K562 (cell line): ENCODE data around the gene SGIP1. TPM values are rescaled to one million over a fixed set of nuclear protein-coding genes. Genes with fewer than 3 reads are reported as not detected.

Source experiments
- ATAC-seq: fragments of 200-7000 bp; cut with Tn5 transposase; 3 replicates; pipeline ENCODE4 v1.9.1; 2020; ENCODE audit warnings: moderate library complexity
- BruUV-seq: library from RNA; stranded (reverse); fragments of 400-500 nt; replicated peaks from 2 replicates; lab custom pipeline; 2021; lab: Mats Ljungman, UMichigan
- CTCF ChIA-PET: fragments of 300-600 bp; formaldehyde crosslinking; extraction: SDS; loops from one replicate; lab custom pipeline; 2021; ENCODE audit warnings: low intra/inter-chr PET ratio; lab: Yijun Ruan, JAX
- POLR2A ChIA-PET: fragments of 300-600, 350-650 bp; sonication (Branson Sonifier 250); formaldehyde crosslinking; extraction: SDS; loops from one replicate; lab custom pipeline; 2021; ENCODE audit warnings: antibody characterized with exemption, inconsistent platforms; lab: Yijun Ruan, JAX
- DNase-seq, 4 experiments: peaks; one replicate each; pipeline versions ENCODE4 v3.0.0 to v3.0.0-alpha.2; 2011 to 2018; ENCODE audit warnings: low spot score in 3 of 4, mixed read lengths in 3 of 4; ENCODE audit errors: extremely low read depth in 1 of 4
- FAIRE-seq: peaks from 2 replicates; lab custom pipeline; 2011; peaks lifted over from hg19 to GRCh38; lab: Jason Lieb, UNC
- H2AFZ ChIP-seq: 2 replicates; pipeline ENCODE4 v1.6.0; 2011; ENCODE audit warnings: low read depth, low read length, control low read depth, inconsistent platforms
- H3K27ac ChIP-seq: fragments of 200-600 bp; 3 replicates; pipeline ENCODE4 v1.8.0; 2011; ENCODE audit warnings: low read depth, mild to moderate bottlenecking, control low read depth, inconsistent platforms, low read length, moderate library complexity, mixed read lengths; ENCODE audit errors: extremely low read depth
- H3K27me3 ChIP-seq, 2 experiments: fragments of 300-600 bp in 1 of 2; 2 replicates in 1 of 2; 3 replicates in 1 of 2; pipeline versions ENCODE4 v1.6.0 to v1.8.0; 2011; ENCODE audit warnings: inconsistent platforms in 2 of 2, low read length in 2 of 2, mild to moderate bottlenecking in 1 of 2, mixed read lengths in 1 of 2, moderate library complexity in 1 of 2; ENCODE audit not compliant: control insufficient read depth in 2 of 2, insufficient read depth in 2 of 2
- H3K36me3 ChIP-seq: fragments of 300-600 bp; 3 replicates; pipeline ENCODE4 v1.8.0; 2011; ENCODE audit warnings: mild to moderate bottlenecking, low read length, inconsistent platforms; ENCODE audit not compliant: control insufficient read depth, insufficient read depth
- H3K4me1 ChIP-seq, 2 experiments: fragments of 200-600 bp in 1 of 2; replicated peaks in 1 of 2; 2 replicates in 1 of 2; 3 replicates in 1 of 2; pipeline versions ENCODE4 v1.5.1 to v1.8.0; 2011; ENCODE audit warnings: inconsistent platforms in 2 of 2, low read length in 2 of 2, mild to moderate bottlenecking in 1 of 2, mixed read lengths in 1 of 2, moderate library complexity in 1 of 2; ENCODE audit not compliant: control insufficient read depth in 2 of 2, insufficient read depth in 2 of 2
- H3K4me2 ChIP-seq: 2 replicates; pipeline ENCODE4 v1.6.1; 2011; ENCODE audit warnings: low read length, control low read depth, inconsistent platforms, mixed read lengths; ENCODE audit not compliant: insufficient read depth
- H3K4me3 ChIP-seq: fragments of 200-600 bp; sonication (generic), shearing (Covaris generic); 2 replicates; pipeline ENCODE4 v1.5.1; 2016; ENCODE audit warnings: control low read depth, inconsistent platforms
- H3K79me2 ChIP-seq: fragments of 200-600 bp; 3 replicates; pipeline ENCODE4 v1.8.0; 2011; ENCODE audit warnings: low read length, inconsistent platforms; ENCODE audit not compliant: control insufficient read depth, insufficient read depth
- H3K9ac ChIP-seq, 2 experiments: 2 replicates each; pipeline versions ENCODE4 v1.6.0 to v1.6.1; 2011; ENCODE audit warnings: low read depth in 2 of 2, low read length in 2 of 2, control low read depth in 1 of 2, inconsistent platforms in 1 of 2, mild to moderate bottlenecking in 1 of 2, mixed read lengths in 1 of 2; ENCODE audit not compliant: insufficient read depth in 1 of 2
- H3K9me1 ChIP-seq: one replicate; pipeline ENCODE4 v1.6.0; 2011; ENCODE audit warnings: inconsistent platforms, mild to moderate bottlenecking, low read length, moderate library complexity; ENCODE audit not compliant: control insufficient read depth, insufficient read depth
- H3K9me3 ChIP-seq: replicated peaks from 2 replicates; pipeline ENCODE4 v1.5.1; 2011; ENCODE audit warnings: low read depth, low read length, inconsistent platforms; ENCODE audit not compliant: control insufficient read depth, insufficient read depth
- H4K20me1 ChIP-seq: replicated peaks from 2 replicates; pipeline ENCODE4 v1.6.1; 2011; ENCODE audit warnings: low read length, inconsistent platforms, mixed read lengths; ENCODE audit not compliant: control insufficient read depth, insufficient read depth
- BCL6 ChIP-seq: fragments of 250-450 bp; sonication (Bioruptor Pico); IDR thresholded peaks from 2 replicates; pipeline ENCODE4 v1.4.0; 2020
- KDM2B ChIP-seq: fragments of 250-450 bp; sonication (Bioruptor Pico); IDR thresholded peaks from 2 replicates; pipeline ENCODE4 v1.8.0; 2021; ENCODE audit warnings: mild to moderate bottlenecking, moderate library complexity
- LCOR ChIP-seq: sonication (generic); formaldehyde crosslinking; IDR thresholded peaks from 2 replicates; pipeline ENCODE4 v1.8.0; 2022; ENCODE audit warnings: mild to moderate bottlenecking, missing genetic modification reagents
- SLC30A9 ChIP-seq: fragments of 250-450 bp; sonication (Bioruptor Pico); IDR thresholded peaks from 2 replicates; pipeline ENCODE4 v1.8.0; 2022; ENCODE audit warnings: mild to moderate bottlenecking, moderate library complexity
- TCF3 ChIP-seq: sonication (generic); formaldehyde crosslinking; IDR thresholded peaks from 2 replicates; pipeline ENCODE4 v1.4.0; 2020; ENCODE audit warnings: mild to moderate bottlenecking, missing genetic modification reagents
- YY1 ChIP-seq, 3 experiments: IDR thresholded peaks; 2 replicates each; pipeline ENCODE4 v1.6.1; 2011; ENCODE audit warnings: low read length in 2 of 3, mild to moderate bottlenecking in 2 of 3, moderate library complexity in 2 of 3, borderline replicate concordance in 1 of 3, control low read depth in 1 of 3, low read depth in 1 of 3; ENCODE audit not compliant: insufficient read depth in 3 of 3, insufficient replicate concordance in 2 of 3, control insufficient read depth in 1 of 3, insufficient read length in 1 of 3; ENCODE audit errors: extremely low read depth in 1 of 3
- WGBS: fragments of 100-300 bp; shearing (Covaris generic); methylation state at CpG from one replicate; pipeline ENCODE4 v1.1.6; 2016; ENCODE audit warnings: low coverage, mixed read lengths; ENCODE audit not compliant: insufficient coverage; ENCODE audit errors: missing lambda C conversion rate; 5-methylcytosine and 5-hydroxymethylcytosine counted together
- in situ Hi-C: fragments of 300-500 bp; cut with MboI; formaldehyde crosslinking; loops from 4 replicates; pipeline ENCODE4 v1.15.0; 2018; ENCODE audit warnings: inconsistent platforms, mixed read lengths
- intact Hi-C: fragments of 100-400 bp; cut with micrococcal nuclease; formaldehyde crosslinking; loops from 2 replicates; pipeline ENCODE4 v1.14.2; 2022
- polyA plus RNA-seq, 8 experiments: library from polyadenylated mRNA; depleted of rRNA in 4 of 8; stranded (reverse) in 5 of 8; unstranded in 3 of 8; fragments of >200 nt; fragmentation: Nextera tagmentation in 2 of 8; fragmentation: Illumina TruSeq in 1 of 8; extraction: Ambion mirVana in 2 of 8; extraction: Trizol in 1 of 8; gene quantifications; 2 replicates each; pipeline versions ENCODE4 v1.2.1 to v1.2.3, GENCODE V29; 2011 to 2014; ENCODE audit warnings: inconsistent platforms in 1 of 8, missing spikeins in 1 of 8
- total RNA-seq, 7 experiments: library from RNA; depleted of rRNA in 6 of 7; stranded (reverse); fragments of >200 nt in 6 of 7; fragmentation: Illumina TruSeq in 2 of 7; extraction: Trizol in 2 of 7; gene quantifications; 2 replicates each; pipeline versions ENCODE4 v1.2.1 to v1.2.3, GENCODE V29; 2011 to 2021; ENCODE audit warnings: low replicate concordance in 1 of 7
- TF ChIP-seq, protein P1 (sequence below), 2 experiments: fragments of 450-650 bp; conservative IDR thresholded peaks; 2 replicates each; pipeline ENCODE4 v1.6.1; 2017; ENCODE audit warnings: mild to moderate bottlenecking in 2 of 2, moderate library complexity in 2 of 2
- TF ChIP-seq, protein P2 (sequence below): sonication (generic); formaldehyde crosslinking; IDR thresholded peaks from 2 replicates; pipeline ENCODE4 v1.8.0; 2023; ENCODE audit warnings: mild to moderate bottlenecking, missing genetic modification reagents
- TF ChIP-seq, protein P3 (sequence below): fragments of 250-450 bp; sonication (Bioruptor Pico); IDR thresholded peaks from 2 replicates; pipeline ENCODE4 v1.5.0; 2021

SGIP1 gene
- total and polyA plus RNA-seq, 9 of the 15 experiments (the other 6 are each of a cell fraction or from before 2014, with no cell fraction given) = 0.07 to 0.35 TPM; not detected in 7

GRCh38 chr1:66730462-66730861, 196.5 kb downstream of the SGIP1 start:
- Histone ChIP-seq H4K20me1 (no peaks in the 10 kb centered on the region), H3K27me3 (no peaks in the 10 kb centered on the region), H3K4me2 (no peak overlapping the region), H3K4me3 (no peak overlapping the region), H3K9ac (no peak overlapping the region), H3K36me3 (no peaks in the 10 kb centered on the region), H3K79me2 (no peaks in the 10 kb centered on the region), H3K9me3 (no peaks in the 10 kb centered on the region), H2AFZ (no peak overlapping the region), H3K27ac (no peak overlapping the region), H3K4me1 (no peaks in the 10 kb centered on the region), H3K9me1 (no peaks in the 10 kb centered on the region)
- intact Hi-C loops = no loop called here
- no peak for FAIRE-seq
- TF ChIP-seq BCL6 (CRISPR knock-in tag) (no peak), KDM2B (CRISPR knock-in tag) (no peak), SLC30A9 (no peak), LCOR (CRISPR knock-in tag) (no peak), YY1 (IDR thresholded peaks at IDR 0.05; ENCODE audit: borderline replicate concordance in 1 of 3, control insufficient read depth in 1 of 3, extremely low read depth in 1 of 3, insufficient read depth in 3 of 3, insufficient read length in 1 of 3, insufficient replicate concordance in 2 of 3, low read depth in 1 of 3, low read length in 2 of 3) (no peak), TCF3 (CRISPR knock-in tag) (no peak)
- TF ChIP-seq, protein P1, sequence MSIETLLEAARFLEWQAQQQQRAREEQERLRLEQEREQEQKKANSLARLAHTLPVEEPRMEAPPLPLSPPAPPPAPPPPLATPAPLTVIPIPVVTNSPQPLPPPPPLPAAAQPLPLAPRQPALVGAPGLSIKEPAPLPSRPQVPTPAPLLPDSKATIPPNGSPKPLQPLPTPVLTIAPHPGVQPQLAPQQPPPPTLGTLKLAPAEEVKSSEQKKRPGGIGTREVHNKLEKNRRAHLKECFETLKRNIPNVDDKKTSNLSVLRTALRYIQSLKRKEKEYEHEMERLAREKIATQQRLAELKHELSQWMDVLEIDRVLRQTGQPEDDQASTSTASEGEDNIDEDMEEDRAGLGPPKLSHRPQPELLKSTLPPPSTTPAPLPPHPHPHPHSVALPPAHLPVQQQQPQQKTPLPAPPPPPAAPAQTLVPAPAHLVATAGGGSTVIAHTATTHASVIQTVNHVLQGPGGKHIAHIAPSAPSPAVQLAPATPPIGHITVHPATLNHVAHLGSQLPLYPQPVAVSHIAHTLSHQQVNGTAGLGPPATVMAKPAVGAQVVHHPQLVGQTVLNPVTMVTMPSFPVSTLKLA (conservative IDR thresholded peaks at IDR 0.05) = no peak
- TF ChIP-seq, protein P2, sequence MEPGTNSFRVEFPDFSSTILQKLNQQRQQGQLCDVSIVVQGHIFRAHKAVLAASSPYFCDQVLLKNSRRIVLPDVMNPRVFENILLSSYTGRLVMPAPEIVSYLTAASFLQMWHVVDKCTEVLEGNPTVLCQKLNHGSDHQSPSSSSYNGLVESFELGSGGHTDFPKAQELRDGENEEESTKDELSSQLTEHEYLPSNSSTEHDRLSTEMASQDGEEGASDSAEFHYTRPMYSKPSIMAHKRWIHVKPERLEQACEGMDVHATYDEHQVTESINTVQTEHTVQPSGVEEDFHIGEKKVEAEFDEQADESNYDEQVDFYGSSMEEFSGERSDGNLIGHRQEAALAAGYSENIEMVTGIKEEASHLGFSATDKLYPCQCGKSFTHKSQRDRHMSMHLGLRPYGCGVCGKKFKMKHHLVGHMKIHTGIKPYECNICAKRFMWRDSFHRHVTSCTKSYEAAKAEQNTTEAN (CRISPR knock-in tag) = no peak
- TF ChIP-seq, protein P3, sequence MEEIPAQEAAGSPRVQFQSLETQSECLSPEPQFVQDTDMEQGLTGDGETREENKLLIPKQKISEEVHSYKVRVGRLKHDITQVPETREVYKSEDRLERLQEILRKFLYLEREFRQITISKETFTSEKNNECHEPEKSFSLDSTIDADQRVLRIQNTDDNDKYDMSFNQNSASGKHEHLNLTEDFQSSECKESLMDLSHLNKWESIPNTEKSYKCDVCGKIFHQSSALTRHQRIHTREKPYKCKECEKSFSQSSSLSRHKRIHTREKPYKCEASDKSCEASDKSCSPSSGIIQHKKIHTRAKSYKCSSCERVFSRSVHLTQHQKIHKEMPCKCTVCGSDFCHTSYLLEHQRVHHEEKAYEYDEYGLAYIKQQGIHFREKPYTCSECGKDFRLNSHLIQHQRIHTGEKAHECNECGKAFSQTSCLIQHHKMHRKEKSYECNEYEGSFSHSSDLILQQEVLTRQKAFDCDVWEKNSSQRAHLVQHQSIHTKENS (CRISPR knock-in tag) = no peak
- POLR2A ChIA-PET = no interaction called here
- BruUV-seq = no TSS peak
- WGBS = 6% methylated on average over 2 of the region's 2 CpGs
- no peak for DNase-seq
- CTCF ChIA-PET = no interaction called here
- in situ Hi-C loops = no loop called here
- no peak for ATAC-seq
